Colonic mucosa (tissue), 4 donors: ENCODE measurements around the gene MYH7. TPM values are rescaled to one million over a fixed set of nuclear protein-coding genes. Genes with fewer than 3 reads are reported as not detected.

Experiments
- DNase-seq: peaks from one replicate; pipeline ENCODE4 v3.0.0-alpha.2; 2020
- H3K27ac ChIP-seq: fragments of 200-600 bp; one replicate; pipeline ENCODE4 v1.8.0; 2021
- H3K27me3 ChIP-seq: fragments of 200-600 bp; one replicate; pipeline ENCODE4 v1.8.0; 2021
- H3K36me3 ChIP-seq: fragments of 200-600 bp; one replicate; pipeline ENCODE4 v1.8.0; 2021
- H3K4me1 ChIP-seq: fragments of 200-600 bp; one replicate; pipeline ENCODE4 v1.8.0; 2021; ENCODE audit warnings: mild to moderate bottlenecking
- H3K4me3 ChIP-seq: fragments of 200-600 bp; one replicate; pipeline ENCODE4 v1.8.0; 2021
- H3K9ac ChIP-seq, 2 donors: one replicate each; pipeline ENCODE4 v1.7.0; 2013; ENCODE audit warnings: control low read depth in 2 of 2, low read depth in 2 of 2, low read length in 2 of 2
- H3K9me3 ChIP-seq: fragments of 200-600 bp; one replicate; pipeline ENCODE4 v1.8.0; 2021
- intact Hi-C: fragments of 100-400 bp; cut with DNase I; formaldehyde crosslinking; loops from one replicate; pipeline ENCODE4 v1.14.1; 2022
- total RNA-seq, 2 donors: library from RNA; stranded (reverse); fragmentation: NEBNext Ultra II Directional in 1 of 2; extraction: Animal tissue kit (Norgen Biotek cat#: 25700) in 1 of 2; gene quantifications; one replicate each; pipeline ENCODE4 v1.2.1, GENCODE V29; 2021
- TF ChIP-seq, protein P1 (sequence below): fragments of 200-600 bp; IDR thresholded peaks from one replicate; pipeline ENCODE4 v1.8.0; 2022; ENCODE audit warnings: antibody characterized with exemption, mild to moderate bottlenecking
- donor health status: healthy.
- donor health status: DM: no; HTN: no; CAD: no.
- donor health status: DM: no; HTN: no; CAD: no.

Gene MYH7
- total RNA-seq, 2 donors from 2014 or later = 1.2 TPM; not detected in 1

DNA sequence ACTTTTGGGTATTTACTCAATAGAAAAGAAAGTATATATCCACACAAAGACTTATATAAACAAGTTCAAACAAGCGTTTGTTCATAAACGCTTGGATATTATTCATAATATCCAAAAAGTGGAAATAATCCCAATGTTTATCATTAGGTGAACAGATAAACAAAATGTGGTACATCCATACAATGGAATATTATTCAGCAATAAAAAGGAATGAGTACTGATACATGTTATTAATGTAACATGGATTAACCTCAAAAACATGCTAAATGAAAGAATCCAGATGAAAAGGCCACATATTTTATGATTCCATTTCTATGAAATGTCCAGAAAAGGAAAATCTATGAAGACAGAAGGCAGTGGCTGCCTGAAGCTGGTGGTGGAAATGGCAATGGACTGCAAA is 16.8 kb upstream of the MYH7 start:
- H3K9me3 ChIP-seq = no peaks in the 10 kb centered on the region
- no peak overlapping the region for H3K4me3 ChIP-seq
- TF ChIP-seq, protein P1, sequence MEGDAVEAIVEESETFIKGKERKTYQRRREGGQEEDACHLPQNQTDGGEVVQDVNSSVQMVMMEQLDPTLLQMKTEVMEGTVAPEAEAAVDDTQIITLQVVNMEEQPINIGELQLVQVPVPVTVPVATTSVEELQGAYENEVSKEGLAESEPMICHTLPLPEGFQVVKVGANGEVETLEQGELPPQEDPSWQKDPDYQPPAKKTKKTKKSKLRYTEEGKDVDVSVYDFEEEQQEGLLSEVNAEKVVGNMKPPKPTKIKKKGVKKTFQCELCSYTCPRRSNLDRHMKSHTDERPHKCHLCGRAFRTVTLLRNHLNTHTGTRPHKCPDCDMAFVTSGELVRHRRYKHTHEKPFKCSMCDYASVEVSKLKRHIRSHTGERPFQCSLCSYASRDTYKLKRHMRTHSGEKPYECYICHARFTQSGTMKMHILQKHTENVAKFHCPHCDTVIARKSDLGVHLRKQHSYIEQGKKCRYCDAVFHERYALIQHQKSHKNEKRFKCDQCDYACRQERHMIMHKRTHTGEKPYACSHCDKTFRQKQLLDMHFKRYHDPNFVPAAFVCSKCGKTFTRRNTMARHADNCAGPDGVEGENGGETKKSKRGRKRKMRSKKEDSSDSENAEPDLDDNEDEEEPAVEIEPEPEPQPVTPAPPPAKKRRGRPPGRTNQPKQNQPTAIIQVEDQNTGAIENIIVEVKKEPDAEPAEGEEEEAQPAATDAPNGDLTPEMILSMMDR = no peak
- no peaks in the 10 kb centered on the region for H3K4me1 ChIP-seq
- no peaks in the 10 kb centered on the region for H3K36me3 ChIP-seq
- no peak overlapping the region for H3K9ac ChIP-seq
- no peak for DNase-seq
- intact Hi-C loops = no loop called here
- no peaks in the 10 kb centered on the region for H3K27me3 ChIP-seq
- H3K27ac ChIP-seq = no peak overlapping the region

- Histone ChIP-seq H3K36me3 (no peaks in the 10 kb centered on the region), H3K4me3 (no peak overlapping the region), H3K27me3 (no peaks in the 10 kb centered on the region), H3K4me1 (no peaks in the 10 kb centered on the region), H3K9ac (no peak overlapping the region), H3K9me3 (no peaks in the 10 kb centered on the region), H3K27ac (no peak overlapping the region)
- intact Hi-C loops = no loop called here
- TF ChIP-seq, protein P1 = no peak
- no peak for DNase-seq
Measured at GRCh38 chr14:23450379-23450778, 14.9 kb upstream of the MYH7 start.

DNA sequence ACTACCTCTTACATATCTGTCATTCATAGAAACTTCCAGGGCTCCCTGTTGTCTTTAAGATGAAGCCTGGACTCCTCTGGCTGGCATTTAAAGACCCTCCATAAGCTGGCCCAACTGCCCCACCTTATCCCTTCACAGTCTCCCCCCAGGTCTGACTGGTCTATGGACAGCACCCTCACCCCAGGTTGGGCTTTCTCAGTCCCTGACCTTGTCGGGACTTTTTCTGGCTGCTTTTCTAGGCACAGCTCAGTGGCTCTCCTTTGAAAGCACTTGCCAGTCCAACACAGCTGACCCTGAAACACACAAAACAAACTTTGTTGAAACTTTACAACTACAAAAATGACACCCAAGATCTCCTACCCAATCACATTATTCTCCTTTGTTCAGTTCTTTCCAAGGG is 13.9 kb upstream of the MYH7 start:
- TF ChIP-seq, protein P1 = no peak
- intact Hi-C loops = loop anchor here (10.0 kb wide), 1 partner anchor 125 kb away; the partner anchor contains the start of gene PABPN1
- Histone ChIP-seq H3K9me3 (no peaks in the 10 kb centered on the region), H3K36me3 (no peaks in the 10 kb centered on the region), H3K9ac (no peak overlapping the region), H3K4me1 (no peaks in the 10 kb centered on the region), H3K27ac (no peak overlapping the region), H3K4me3 (no peak overlapping the region), H3K27me3 (no peaks in the 10 kb centered on the region)
- DNase-seq = peak; percentile 16

DNA sequence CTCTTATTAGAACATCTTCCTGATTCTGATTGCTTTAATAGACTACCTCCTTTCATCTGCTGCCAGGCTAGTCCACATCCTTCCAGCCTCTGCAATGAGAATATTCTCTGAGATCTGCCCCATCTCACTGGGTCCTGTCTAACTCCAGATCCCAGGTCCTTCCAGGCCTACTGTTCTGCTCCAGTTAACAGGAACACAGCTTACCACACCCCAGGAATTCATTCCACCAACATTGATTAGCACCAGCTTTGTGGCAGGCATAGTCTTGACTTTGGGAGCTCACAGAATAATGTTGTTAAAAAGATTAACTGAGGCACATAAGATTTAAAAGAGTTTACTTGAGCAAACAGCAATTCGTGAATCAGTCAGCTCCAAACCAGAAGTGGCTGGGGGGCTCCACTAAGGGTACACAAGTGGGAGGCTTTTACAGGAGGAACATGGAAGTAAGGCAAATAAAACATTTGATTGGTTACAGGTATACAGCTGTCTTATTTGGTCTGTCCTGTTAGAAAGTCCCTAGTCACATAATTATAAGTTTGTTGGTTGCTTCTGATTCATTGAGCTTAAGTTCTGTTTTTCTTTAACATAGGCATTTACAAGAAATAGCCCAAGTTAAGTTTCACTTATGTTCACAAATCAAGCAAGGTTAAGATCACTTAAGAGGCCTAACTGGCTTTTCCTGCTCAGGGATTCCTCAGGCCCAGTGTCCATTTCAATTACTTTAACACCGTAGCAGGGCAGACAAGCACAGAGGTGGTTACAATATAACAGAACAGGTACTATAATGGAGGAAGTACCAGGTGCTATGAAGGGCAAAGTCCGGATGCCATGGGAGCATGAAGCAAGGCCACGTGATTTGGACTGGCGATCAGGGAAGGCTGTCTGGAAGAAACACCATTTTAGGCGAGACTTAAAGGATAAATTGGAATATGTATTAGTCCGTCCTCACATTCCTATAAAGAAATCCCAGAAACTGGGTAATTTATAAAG is 12.2 kb upstream of the MYH7 start:
- Histone ChIP-seq H3K27me3 (no peaks in the 10 kb centered on the region), H3K27ac (peak overlapping the region; percentile 69), H3K36me3 (no peaks in the 10 kb centered on the region), H3K9ac (peak overlapping the region in 1 of 2 donors; percentile 46), H3K4me1 (no peaks in the 10 kb centered on the region), H3K9me3 (no peaks in the 10 kb centered on the region), H3K4me3 (no peak overlapping the region)
- DNase-seq = peak; percentile 88
- intact Hi-C loops = loop anchor here (10.0 kb wide), 1 partner anchor 123 kb away; the partner anchor contains the start of gene PABPN1
- TF ChIP-seq, protein P1 = no peak

GRCh38 chr14:23446291-23446851 is 10.9 kb upstream of the MYH7 start:
- TF ChIP-seq, protein P1 = peak; percentile 12
- Histone ChIP-seq H3K27me3 (no peaks in the 10 kb centered on the region), H3K27ac (peak overlapping the region; percentile 69), H3K4me3 (no peak overlapping the region), H3K4me1 (no peaks in the 10 kb centered on the region), H3K36me3 (no peaks in the 10 kb centered on the region), H3K9ac (peak overlapping the region in 1 of 2 donors; percentile 46), H3K9me3 (no peaks in the 10 kb centered on the region)
- intact Hi-C loops = loop anchor here (10.0 kb wide), 1 partner anchor 122 kb away; the partner anchor contains the start of gene PABPN1
- peak; percentile 59 for DNase-seq
